HTR-8/SVneo (cell line): ENCODE results near the gene GLCCI1.

Source experiments
- DNase-seq: peaks from one replicate; pipeline ENCODE4 v3.0.0; 2011; ENCODE audit warnings: low spot score, mixed read lengths; ENCODE audit not compliant: insufficient read length
- FAIRE-seq: peaks from 2 replicates; lab custom pipeline; 2011; peaks lifted over from hg19 to GRCh38; lab: Jason Lieb, UNC

GLCCI1 gene

DNA sequence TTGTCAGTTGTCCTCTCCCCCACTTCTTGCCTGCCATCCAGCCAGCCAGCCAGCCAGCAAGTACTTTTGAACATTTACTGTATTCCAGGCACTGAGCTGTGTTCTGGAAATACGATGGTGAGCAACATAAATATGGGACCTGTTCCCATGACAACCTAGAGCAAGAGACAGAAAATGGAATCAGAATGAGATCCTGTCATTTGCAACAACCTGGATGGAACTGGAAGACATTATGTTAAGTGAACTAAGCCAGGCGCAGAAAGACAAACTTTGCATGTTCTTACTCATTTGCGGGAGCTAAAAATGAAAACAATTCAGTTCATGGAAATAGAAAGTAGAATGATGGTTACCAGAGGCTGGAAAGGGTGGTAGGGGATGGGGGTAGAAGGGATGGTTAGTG is 152.6 kb downstream of the GLCCI1 start:
- no peak for FAIRE-seq
- no peak for DNase-seq

- FAIRE-seq (no peak), DNase-seq (no peak)
These were observed 157.3 kb downstream of the GLCCI1 start for GRCh38 chr7:8125680-8126444.

DNA sequence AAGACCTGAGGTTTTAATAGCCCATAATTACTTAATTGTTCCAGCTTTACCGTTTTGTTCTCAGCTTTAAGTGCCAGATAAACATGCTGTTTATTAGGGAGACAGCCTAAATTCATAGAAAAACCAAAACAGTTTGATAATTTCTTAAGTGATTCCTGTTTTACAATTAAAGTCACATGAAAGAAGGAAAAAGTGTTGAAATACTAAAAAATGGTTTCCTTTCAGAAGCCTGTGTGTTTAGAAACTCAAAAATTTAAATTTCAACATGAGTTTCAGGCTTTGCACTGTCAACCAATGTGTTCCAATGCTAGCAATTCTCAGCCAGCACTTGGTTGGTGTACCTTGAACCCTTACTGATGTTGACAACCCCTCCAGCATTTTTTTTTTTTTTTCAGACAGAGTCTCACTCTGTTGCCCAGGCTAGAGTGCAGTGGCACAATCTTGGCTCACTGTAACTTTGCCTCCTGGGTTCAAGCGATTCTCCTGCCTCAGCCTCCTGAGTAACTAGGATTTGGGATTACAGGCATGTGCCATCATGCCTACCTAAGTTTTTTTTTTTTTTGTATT is 158.1 kb downstream of the GLCCI1 start:
- no peak for FAIRE-seq
- DNase-seq: no peak

GRCh38 chr7:8128449-8129317 is 160.1 kb downstream of the GLCCI1 start:
- DNase-seq (no peak), FAIRE-seq (no peak)

GRCh38 chr7:8129318-8129659 is 160.7 kb downstream of the GLCCI1 start:
- DNase-seq (no peak), FAIRE-seq (no peak)

DNA sequence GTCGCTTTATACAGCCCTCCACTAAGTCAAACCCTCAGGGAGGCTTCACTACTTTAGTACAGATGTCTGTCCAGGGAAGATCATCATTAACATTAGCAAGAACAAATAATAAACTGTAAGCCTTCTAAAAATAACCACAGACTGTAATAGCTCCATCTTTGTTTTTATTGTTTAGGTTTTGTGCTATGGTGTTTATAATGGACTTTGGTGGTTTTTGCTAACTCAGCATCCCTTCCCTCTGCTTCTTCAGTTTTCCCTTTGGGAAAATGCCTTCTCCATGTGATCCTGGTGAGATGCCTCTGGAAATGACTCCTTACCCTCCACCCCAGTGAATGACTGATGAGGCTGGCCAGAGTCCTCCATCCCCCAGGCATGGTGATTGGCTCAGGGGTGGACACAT is 162.1 kb downstream of the GLCCI1 start:
- DNase-seq: no peak
- no peak for FAIRE-seq

- FAIRE-seq (no peak), DNase-seq (no peak)
These were observed 163.4 kb downstream of the GLCCI1 start for GRCh38 chr7:8131694-8132605.

DNA sequence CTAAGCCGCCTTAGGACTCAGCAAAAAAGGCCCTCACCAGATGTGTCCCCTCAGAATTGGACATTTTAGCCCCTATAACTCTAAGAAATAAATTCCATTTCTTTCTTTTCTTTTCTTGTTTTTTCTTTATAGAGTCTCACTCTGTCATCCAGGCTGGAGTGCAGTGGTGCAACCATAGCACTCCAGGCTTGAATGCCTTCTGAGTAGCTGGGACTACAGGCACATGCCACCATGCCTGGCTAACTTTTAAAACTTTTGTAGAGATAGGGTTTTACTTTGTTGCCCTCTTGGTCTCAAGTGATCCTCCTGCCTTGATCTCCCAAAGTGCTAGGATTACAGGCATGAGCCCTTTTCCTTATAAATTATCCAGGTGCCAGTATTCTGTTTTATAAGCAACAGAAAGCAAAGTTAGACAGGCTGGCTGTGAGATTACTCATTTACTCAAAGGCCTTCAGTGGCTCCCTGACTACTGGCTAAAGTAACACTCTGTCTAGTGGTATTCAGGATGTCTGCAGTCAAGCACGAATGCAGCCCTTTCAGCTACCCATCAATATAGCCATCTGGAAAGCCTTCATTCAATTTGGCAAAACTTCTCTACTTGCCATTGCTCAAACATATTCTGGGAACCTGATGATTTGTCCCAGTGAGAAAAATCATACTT is 164.7 kb downstream of the GLCCI1 start:
- DNase-seq: no peak
- no peak for FAIRE-seq

GRCh38 chr7:8134089-8134733 is 165.6 kb downstream of the GLCCI1 start:
- DNase-seq (no peak), FAIRE-seq (no peak)

- no peak for FAIRE-seq
- DNase-seq: no peak
These were observed 166.8 kb downstream of the GLCCI1 start for GRCh38 chr7:8135417-8135816.

DNA sequence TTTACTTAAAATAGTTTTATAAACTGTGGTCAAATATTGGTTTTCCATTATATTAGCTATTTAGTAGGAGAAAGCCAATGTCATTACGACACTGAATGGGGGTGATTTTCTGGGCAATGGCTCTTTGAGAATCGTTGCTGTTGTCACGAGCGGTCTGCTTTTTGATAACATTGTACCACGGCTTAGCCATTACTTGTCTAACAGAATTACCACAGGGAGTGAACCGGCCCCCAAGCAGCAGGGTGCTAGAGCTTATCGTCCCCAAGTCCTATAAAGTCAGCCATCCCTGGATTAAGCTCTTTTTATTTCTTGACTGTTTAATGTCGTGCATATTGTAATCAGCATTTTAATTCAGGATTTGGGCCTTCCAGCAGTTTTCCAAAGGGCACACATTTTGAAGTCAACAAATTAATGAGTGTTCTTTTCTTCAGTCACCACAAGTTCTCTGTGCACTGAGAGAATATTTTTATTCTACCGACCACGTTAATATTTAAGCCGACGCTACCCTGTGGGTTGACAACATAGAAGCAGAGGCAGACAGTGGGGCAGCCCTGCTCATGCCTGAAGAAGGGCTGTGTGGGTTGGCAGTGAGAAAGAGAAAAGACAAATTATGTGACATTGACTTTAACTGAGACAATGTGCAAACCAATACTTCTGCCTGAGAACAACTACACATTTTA is 167.6 kb downstream of the GLCCI1 start:
- FAIRE-seq (no peak), DNase-seq (no peak)
